ENCODE measurements around the gene N4BP2. TPM values are rescaled to one million over a fixed set of nuclear protein-coding genes. Genes with fewer than 3 reads are reported as not detected.
"Not testable (repeated sequence)": the region's sequence is repeated elsewhere in the genome, so short reads cannot be mapped to it uniquely, and the experiment has no call there.

Gene N4BP2
- 6.3 and 8.9 TPM in 2 replicates for total RNA-seq

GRCh38 chr4:40056716-40057585 lies at the start of gene N4BP2:
N4BP2 (plus strand) TSS chr4:40056850; CDS start chr4:40097341, 40,491 bp downstream.
- peak; percentile 86 for DNase-seq

GRCh38 chr4:40016007-40016406 lies 40.6 kb upstream of the N4BP2 start:
- DNase-seq: no peak

- no peak for DNase-seq
Measured at GRCh38 chr4:40020221-40020620, 36.4 kb upstream of the N4BP2 start.

- not testable (repeated sequence) for DNase-seq
Measured at GRCh38 chr4:40021116-40021515, 35.5 kb upstream of the N4BP2 start.

GRCh38 chr4:40024049-40024448 lies 32.6 kb upstream of the N4BP2 start:
- not testable (repeated sequence) for DNase-seq

GRCh38 chr4:40032785-40033184 lies 23.9 kb upstream of the N4BP2 start:
- DNase-seq: no peak

- no peak for DNase-seq
Measured at GRCh38 chr4:40033613-40034012, 23.0 kb upstream of the N4BP2 start.

- DNase-seq: peak; percentile 34
Measured at GRCh38 chr4:40038977-40039376, 17.7 kb upstream of the N4BP2 start.

GRCh38 chr4:40040908-40041307 lies 15.7 kb upstream of the N4BP2 start:
- peak; percentile 45 for DNase-seq

GRCh38 chr4:40043786-40044185 lies 12.9 kb upstream of the N4BP2 start:
- no peak for DNase-seq

- peak; percentile 71 for DNase-seq
Measured at GRCh38 chr4:40046311-40046980, 10.2 kb upstream of the N4BP2 start.

- no peak for DNase-seq
Measured at GRCh38 chr4:40053161-40053560, 3.5 kb upstream of the N4BP2 start.

GRCh38 chr4:40055511-40055862 lies 1.2 kb upstream of the N4BP2 start:
- peak; percentile 28 for DNase-seq

GRCh38 chr4:40055863-40056715 lies 561 bp upstream of the N4BP2 start:
- peak; percentile 74 for DNase-seq

- DNase-seq: peak; percentile 98
Measured at GRCh38 chr4:40057586-40058091, 989 bp downstream of the N4BP2 start.

- DNase-seq: peak; percentile 29
Measured at GRCh38 chr4:40058121-40058520, 1.5 kb downstream of the N4BP2 start.

GRCh38 chr4:40058854-40059253 lies 2.2 kb downstream of the N4BP2 start:
- no peak for DNase-seq

- no peak for DNase-seq
Measured at GRCh38 chr4:40059362-40059761, 2.7 kb downstream of the N4BP2 start.

GRCh38 chr4:40065010-40065409 lies 8.4 kb downstream of the N4BP2 start:
- DNase-seq: no peak

GRCh38 chr4:40066651-40067050 lies 10.0 kb downstream of the N4BP2 start:
- DNase-seq: no peak

GRCh38 chr4:40070387-40070786 lies 13.7 kb downstream of the N4BP2 start:
- DNase-seq: no peak

- no peak for DNase-seq
Measured at GRCh38 chr4:40086421-40086820, 29.8 kb downstream of the N4BP2 start.

Measured in dermis blood vessel endothelial cell (primary cell).